Dedifferentiated amniotic fluid mesenchymal stem cell (primary cell): ENCODE measurements around the gene GJD2.

ENCODE experiments used
- DNase-seq: peaks from one replicate; pipeline ENCODE4 v3.0.0-alpha.2; 2016; ENCODE audit errors: extremely low spot score

Gene GJD2

GRCh38 chr15:34773013-34773412 lies 18.2 kb upstream of the GJD2 start:
- no peak for DNase-seq

- no peak for DNase-seq
Measured at GRCh38 chr15:34772312-34772711, 17.5 kb upstream of the GJD2 start.

GRCh38 chr15:34769711-34770110 lies 14.9 kb upstream of the GJD2 start:
- DNase-seq = no peak

- no peak for DNase-seq
Measured at GRCh38 chr15:34768530-34768929, 13.7 kb upstream of the GJD2 start.

GRCh38 chr15:34765741-34766140 lies 10.9 kb upstream of the GJD2 start:
- no peak for DNase-seq

- no peak for DNase-seq
Measured at GRCh38 chr15:34760909-34761308, 6.1 kb upstream of the GJD2 start.

GRCh38 chr15:34759992-34760391 lies 5.2 kb upstream of the GJD2 start:
- no peak for DNase-seq

- no peak for DNase-seq
Measured at GRCh38 chr15:34759347-34759746, 4.5 kb upstream of the GJD2 start.

- no peak for DNase-seq
Measured at GRCh38 chr15:34757262-34757661, 2.5 kb upstream of the GJD2 start.

GRCh38 chr15:34755419-34755773 lies 598 bp upstream of the GJD2 start:
- DNase-seq = no peak

- DNase-seq = no peak
Measured at GRCh38 chr15:34754171-34754601, 612 bp downstream of the GJD2 start.

- DNase-seq = peak; percentile 43
Measured at GRCh38 chr15:34753236-34753894, 1.4 kb downstream of the GJD2 start.

- DNase-seq = no peak
Measured at GRCh38 chr15:34749691-34750090, 5.1 kb downstream of the GJD2 start.

- no peak for DNase-seq
Measured at GRCh38 chr15:34739346-34739745, 15.5 kb downstream of the GJD2 start.

GRCh38 chr15:34738002-34738401 lies 16.8 kb downstream of the GJD2 start:
- no peak for DNase-seq

- no peak for DNase-seq
Measured at GRCh38 chr15:34737477-34737876, 17.3 kb downstream of the GJD2 start.

- no peak for DNase-seq
Measured at GRCh38 chr15:34734303-34734702, 20.5 kb downstream of the GJD2 start.

- no peak for DNase-seq
Measured at GRCh38 chr15:34733621-34734020, 21.2 kb downstream of the GJD2 start.

GRCh38 chr15:34732430-34732829 lies 22.4 kb downstream of the GJD2 start:
- DNase-seq = no peak

GRCh38 chr15:34730701-34731100 lies 24.1 kb downstream of the GJD2 start:
- DNase-seq = no peak

GRCh38 chr15:34729886-34730285 lies 24.9 kb downstream of the GJD2 start:
- no peak for DNase-seq

GRCh38 chr15:34729056-34729455 lies 25.7 kb downstream of the GJD2 start:
- DNase-seq = no peak

GRCh38 chr15:34726406-34727100 lies 28.2 kb downstream of the GJD2 start:
- peak; percentile 59 for DNase-seq

GRCh38 chr15:34725556-34725955 lies 29.2 kb downstream of the GJD2 start:
- peak; percentile 36 for DNase-seq
